ENCODE measurements around the gene CATSPER3.

CATSPER3 gene

GRCh38 chr5:134967607-134968006, at the start of gene CATSPER3:
TSS of gene CATSPER3 (plus strand) at chr5:134967907. CDS start at chr5:134967992, 85 bp downstream.
- H3K9me3 ChIP-seq (ENCODE audit: low read length): no peaks in the 10 kb centered on the region
- H3K9ac ChIP-seq (ENCODE audit: low read length): no peak within 1 kb of the TSS
- H3K27me3 ChIP-seq (ENCODE audit: control insufficient read depth in 1 of 2, insufficient read depth in 2 of 2, low read length in 2 of 2): no peaks in the 10 kb centered on the region
- no peaks in the 10 kb centered on the region for H3K4me1 ChIP-seq (ENCODE audit: insufficient read depth, low read length)
- peaks cover 10% of the 10 kb centered on the region for H3K36me3 ChIP-seq (ENCODE audit: insufficient read depth, low read length)
- no peak within 1 kb of the TSS for H3K27ac ChIP-seq (ENCODE audit: low read depth, low read length)
- H3K4me3 ChIP-seq (ENCODE audit: low read depth in 1 of 2, low read length in 2 of 2): no peak within 1 kb of the TSS

- H3K9ac ChIP-seq (ENCODE audit: low read length): no peak overlapping the region
- H3K27ac ChIP-seq (ENCODE audit: low read depth, low read length): no peak overlapping the region
- H3K27me3 ChIP-seq (ENCODE audit: control insufficient read depth in 1 of 2, insufficient read depth in 2 of 2, low read length in 2 of 2): no peaks in the 10 kb centered on the region
- H3K4me1 ChIP-seq (ENCODE audit: insufficient read depth, low read length): no peaks in the 10 kb centered on the region
- H3K4me3 ChIP-seq (ENCODE audit: low read depth in 1 of 2, low read length in 2 of 2): no peak overlapping the region
- no peaks in the 10 kb centered on the region for H3K9me3 ChIP-seq (ENCODE audit: low read length)
- H3K36me3 ChIP-seq (ENCODE audit: insufficient read depth, low read length): peaks cover 22% of the 10 kb centered on the region
Observed at GRCh38 chr5:134918861-134919260, 48.8 kb upstream of the CATSPER3 start.

DNA sequence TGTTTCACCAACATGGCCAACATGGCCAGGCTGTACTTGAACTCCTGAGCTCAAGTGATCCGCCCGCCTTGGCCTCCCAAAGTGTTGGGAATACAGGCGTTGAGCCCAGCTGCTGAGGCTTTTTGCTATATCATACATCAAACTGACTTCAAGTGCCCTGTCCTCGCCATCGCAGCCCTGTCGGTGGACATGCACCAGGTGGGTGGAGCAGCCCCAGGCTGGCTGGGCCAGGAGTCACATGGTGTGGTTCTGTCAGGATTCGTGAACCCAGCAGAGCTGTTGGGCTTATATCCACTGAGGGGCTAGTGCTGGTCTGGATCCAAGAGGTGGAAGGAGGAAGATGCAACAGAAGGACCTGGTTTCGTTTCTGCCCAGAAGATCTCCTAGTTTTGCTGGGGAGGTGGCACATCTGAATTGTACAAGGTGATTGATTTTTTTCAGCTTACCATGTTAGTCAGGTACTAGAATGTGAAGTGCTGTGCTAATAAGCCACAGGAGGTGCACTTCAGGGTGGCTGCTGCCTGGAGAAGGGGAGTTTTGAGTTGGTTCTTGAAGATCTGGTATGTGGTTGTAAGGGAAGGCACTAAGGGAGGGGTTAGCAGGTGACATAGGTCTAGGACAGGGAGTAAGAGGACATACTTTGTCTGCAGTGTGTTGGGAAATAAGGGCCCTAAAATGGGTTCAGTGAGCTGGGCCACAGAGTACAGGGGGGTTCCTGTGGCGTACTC, 46.7 kb upstream of the CATSPER3 start:
- no peaks in the 10 kb centered on the region for H3K9me3 ChIP-seq (ENCODE audit: low read length)
- peaks cover 16% of the 10 kb centered on the region for H3K36me3 ChIP-seq (ENCODE audit: insufficient read depth, low read length)
- no peak overlapping the region for H3K27ac ChIP-seq (ENCODE audit: low read depth, low read length)
- no peaks in the 10 kb centered on the region for H3K27me3 ChIP-seq (ENCODE audit: control insufficient read depth in 1 of 2, insufficient read depth in 2 of 2, low read length in 2 of 2)
- H3K4me1 ChIP-seq (ENCODE audit: insufficient read depth, low read length): no peaks in the 10 kb centered on the region
- H3K4me3 ChIP-seq (ENCODE audit: low read depth in 1 of 2, low read length in 2 of 2): no peak overlapping the region
- no peak overlapping the region for H3K9ac ChIP-seq (ENCODE audit: low read length)

DNA sequence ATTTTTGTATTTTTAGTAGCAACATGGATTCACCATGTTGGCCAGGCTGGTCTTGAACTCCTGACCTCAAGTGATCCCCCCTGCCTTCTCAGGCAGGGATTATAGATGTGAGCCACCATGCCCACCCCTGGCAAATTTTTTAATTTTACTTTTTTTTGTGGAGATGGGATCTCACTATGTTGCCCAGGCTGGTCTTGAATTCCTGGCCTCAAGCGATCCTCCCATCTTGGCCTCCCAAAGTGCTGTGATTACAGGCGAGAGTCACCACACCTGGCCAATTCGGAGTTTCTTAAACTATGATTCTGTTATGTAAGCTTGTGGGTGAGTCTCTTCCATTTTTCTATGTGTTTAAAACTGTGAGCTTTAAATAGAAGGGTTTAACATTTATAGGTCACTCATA, 35.2 kb upstream of the CATSPER3 start:
- no peaks in the 10 kb centered on the region for H3K9me3 ChIP-seq (ENCODE audit: low read length)
- no peaks in the 10 kb centered on the region for H3K36me3 ChIP-seq (ENCODE audit: insufficient read depth, low read length)
- no peak overlapping the region for H3K9ac ChIP-seq (ENCODE audit: low read length)
- H3K27me3 ChIP-seq (ENCODE audit: control insufficient read depth in 1 of 2, insufficient read depth in 2 of 2, low read length in 2 of 2): no peaks in the 10 kb centered on the region
- no peak overlapping the region for H3K27ac ChIP-seq (ENCODE audit: low read depth, low read length)
- H3K4me1 ChIP-seq (ENCODE audit: insufficient read depth, low read length): no peaks in the 10 kb centered on the region
- H3K4me3 ChIP-seq (ENCODE audit: low read depth in 1 of 2, low read length in 2 of 2): no peak overlapping the region

GRCh38 chr5:134934202-134934601, 33.5 kb upstream of the CATSPER3 start:
- no peak overlapping the region for H3K9ac ChIP-seq (ENCODE audit: low read length)
- H3K27ac ChIP-seq (ENCODE audit: low read depth, low read length): no peak overlapping the region
- H3K27me3 ChIP-seq (ENCODE audit: control insufficient read depth in 1 of 2, insufficient read depth in 2 of 2, low read length in 2 of 2): no peaks in the 10 kb centered on the region
- H3K36me3 ChIP-seq (ENCODE audit: insufficient read depth, low read length): no peaks in the 10 kb centered on the region
- no peaks in the 10 kb centered on the region for H3K4me1 ChIP-seq (ENCODE audit: insufficient read depth, low read length)
- no peaks in the 10 kb centered on the region for H3K9me3 ChIP-seq (ENCODE audit: low read length)
- no peak overlapping the region for H3K4me3 ChIP-seq (ENCODE audit: low read depth in 1 of 2, low read length in 2 of 2)

GRCh38 chr5:134935711-134936602, 31.8 kb upstream of the CATSPER3 start:
- Histone ChIP-seq H3K4me3 (ENCODE audit: low read depth in 1 of 2, low read length in 2 of 2) (no peak overlapping the region), H3K4me1 (ENCODE audit: insufficient read depth, low read length) (no peaks in the 10 kb centered on the region), H3K9me3 (ENCODE audit: low read length) (no peaks in the 10 kb centered on the region), H3K9ac (ENCODE audit: low read length) (no peak overlapping the region), H3K36me3 (ENCODE audit: insufficient read depth, low read length) (no peaks in the 10 kb centered on the region), H3K27ac (ENCODE audit: low read depth, low read length) (no peak overlapping the region), H3K27me3 (ENCODE audit: control insufficient read depth in 1 of 2, insufficient read depth in 2 of 2, low read length in 2 of 2) (no peaks in the 10 kb centered on the region)

GRCh38 chr5:134937526-134937925, 30.2 kb upstream of the CATSPER3 start:
- no peaks in the 10 kb centered on the region for H3K9me3 ChIP-seq (ENCODE audit: low read length)
- no peaks in the 10 kb centered on the region for H3K4me1 ChIP-seq (ENCODE audit: insufficient read depth, low read length)
- no peaks in the 10 kb centered on the region for H3K36me3 ChIP-seq (ENCODE audit: insufficient read depth, low read length)
- H3K27ac ChIP-seq (ENCODE audit: low read depth, low read length): no peak overlapping the region
- H3K9ac ChIP-seq (ENCODE audit: low read length): no peak overlapping the region
- H3K4me3 ChIP-seq (ENCODE audit: low read depth in 1 of 2, low read length in 2 of 2): no peak overlapping the region
- no peaks in the 10 kb centered on the region for H3K27me3 ChIP-seq (ENCODE audit: control insufficient read depth in 1 of 2, insufficient read depth in 2 of 2, low read length in 2 of 2)

GRCh38 chr5:134938030-134938429, 29.7 kb upstream of the CATSPER3 start:
- Histone ChIP-seq H3K9ac (ENCODE audit: low read length) (no peak overlapping the region), H3K27me3 (ENCODE audit: control insufficient read depth in 1 of 2, insufficient read depth in 2 of 2, low read length in 2 of 2) (no peaks in the 10 kb centered on the region), H3K4me3 (ENCODE audit: low read depth in 1 of 2, low read length in 2 of 2) (no peak overlapping the region), H3K4me1 (ENCODE audit: insufficient read depth, low read length) (no peaks in the 10 kb centered on the region), H3K27ac (ENCODE audit: low read depth, low read length) (no peak overlapping the region), H3K9me3 (ENCODE audit: low read length) (no peaks in the 10 kb centered on the region), H3K36me3 (ENCODE audit: insufficient read depth, low read length) (no peaks in the 10 kb centered on the region)

DNA sequence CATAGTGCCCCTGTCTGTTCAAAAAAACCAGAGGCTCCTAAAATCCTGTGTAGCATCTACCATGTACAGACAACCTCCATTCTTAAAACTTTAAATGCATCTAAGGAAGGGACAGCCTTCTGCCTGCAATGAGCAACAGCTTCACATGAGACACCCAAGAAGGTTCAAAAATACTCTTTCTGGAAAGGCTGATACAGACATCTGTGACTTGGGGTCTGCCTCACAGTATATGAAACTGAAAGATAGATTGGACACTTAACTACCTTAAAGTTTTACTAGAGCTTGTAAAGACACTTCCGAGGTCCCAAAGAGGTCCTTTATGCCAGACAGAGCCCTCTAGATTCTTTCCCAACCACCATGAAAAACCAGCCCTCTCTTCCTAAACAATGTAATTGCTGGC, 28.2 kb upstream of the CATSPER3 start:
- H3K4me3 ChIP-seq (ENCODE audit: low read depth in 1 of 2, low read length in 2 of 2): no peak overlapping the region
- H3K9me3 ChIP-seq (ENCODE audit: low read length): no peaks in the 10 kb centered on the region
- no peak overlapping the region for H3K9ac ChIP-seq (ENCODE audit: low read length)
- H3K4me1 ChIP-seq (ENCODE audit: insufficient read depth, low read length): no peaks in the 10 kb centered on the region
- no peak overlapping the region for H3K27ac ChIP-seq (ENCODE audit: low read depth, low read length)
- H3K27me3 ChIP-seq (ENCODE audit: control insufficient read depth in 1 of 2, insufficient read depth in 2 of 2, low read length in 2 of 2): no peaks in the 10 kb centered on the region
- H3K36me3 ChIP-seq (ENCODE audit: insufficient read depth, low read length): no peaks in the 10 kb centered on the region

GRCh38 chr5:134943547-134943946, 24.2 kb upstream of the CATSPER3 start:
- Histone ChIP-seq H3K27me3 (ENCODE audit: control insufficient read depth in 1 of 2, insufficient read depth in 2 of 2, low read length in 2 of 2) (no peaks in the 10 kb centered on the region), H3K4me3 (ENCODE audit: low read depth in 1 of 2, low read length in 2 of 2) (no peak overlapping the region), H3K9me3 (ENCODE audit: low read length) (no peaks in the 10 kb centered on the region), H3K27ac (ENCODE audit: low read depth, low read length) (no peak overlapping the region), H3K36me3 (ENCODE audit: insufficient read depth, low read length) (no peaks in the 10 kb centered on the region), H3K9ac (ENCODE audit: low read length) (no peak overlapping the region), H3K4me1 (ENCODE audit: insufficient read depth, low read length) (no peaks in the 10 kb centered on the region)

GRCh38 chr5:134944630-134945029, 23.1 kb upstream of the CATSPER3 start:
- Histone ChIP-seq H3K4me3 (ENCODE audit: low read depth in 1 of 2, low read length in 2 of 2) (no peak overlapping the region), H3K9ac (ENCODE audit: low read length) (no peak overlapping the region), H3K36me3 (ENCODE audit: insufficient read depth, low read length) (no peaks in the 10 kb centered on the region), H3K27me3 (ENCODE audit: control insufficient read depth in 1 of 2, insufficient read depth in 2 of 2, low read length in 2 of 2) (no peaks in the 10 kb centered on the region), H3K27ac (ENCODE audit: low read depth, low read length) (no peak overlapping the region), H3K9me3 (ENCODE audit: low read length) (no peaks in the 10 kb centered on the region), H3K4me1 (ENCODE audit: insufficient read depth, low read length) (no peaks in the 10 kb centered on the region)
